ENCODE data around the gene CDC42BPG.

DNA sequence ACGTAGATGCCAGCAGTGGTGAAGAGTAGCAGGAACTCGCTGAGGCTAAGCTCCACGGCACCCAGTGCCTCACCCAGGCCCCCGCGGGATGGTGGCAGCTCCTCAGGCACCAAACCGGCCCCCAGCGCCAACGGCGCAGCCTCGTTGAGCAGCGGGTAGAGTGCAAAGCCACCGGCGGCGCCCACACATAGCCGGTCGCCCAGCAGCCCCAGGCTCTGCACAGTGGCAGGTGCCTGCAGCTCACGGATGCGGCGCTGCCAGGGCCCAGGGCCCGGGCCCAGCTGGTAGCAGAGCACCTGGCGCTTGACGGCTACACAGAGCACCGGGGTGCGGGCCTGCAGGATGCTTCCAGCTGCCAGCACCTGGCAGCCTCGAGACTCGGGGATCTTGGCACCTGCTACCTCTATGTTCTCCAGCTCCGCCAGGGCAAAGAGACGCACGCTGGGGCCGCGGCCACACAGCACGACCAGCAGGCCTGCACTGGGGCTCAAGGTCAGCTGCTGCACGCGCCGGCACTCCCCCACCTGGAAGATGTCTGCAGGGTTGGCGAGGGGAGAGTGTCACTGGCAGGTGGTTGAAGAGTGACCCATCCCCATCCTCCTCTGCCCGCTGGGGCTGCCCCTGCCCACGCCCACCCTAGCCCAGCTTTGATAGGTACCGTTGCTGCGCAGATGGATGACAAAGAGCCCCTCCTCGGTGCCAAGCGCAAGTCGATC, 14.8 kb downstream of the CDC42BPG start:
- TF ChIP-seq, protein P1, sequence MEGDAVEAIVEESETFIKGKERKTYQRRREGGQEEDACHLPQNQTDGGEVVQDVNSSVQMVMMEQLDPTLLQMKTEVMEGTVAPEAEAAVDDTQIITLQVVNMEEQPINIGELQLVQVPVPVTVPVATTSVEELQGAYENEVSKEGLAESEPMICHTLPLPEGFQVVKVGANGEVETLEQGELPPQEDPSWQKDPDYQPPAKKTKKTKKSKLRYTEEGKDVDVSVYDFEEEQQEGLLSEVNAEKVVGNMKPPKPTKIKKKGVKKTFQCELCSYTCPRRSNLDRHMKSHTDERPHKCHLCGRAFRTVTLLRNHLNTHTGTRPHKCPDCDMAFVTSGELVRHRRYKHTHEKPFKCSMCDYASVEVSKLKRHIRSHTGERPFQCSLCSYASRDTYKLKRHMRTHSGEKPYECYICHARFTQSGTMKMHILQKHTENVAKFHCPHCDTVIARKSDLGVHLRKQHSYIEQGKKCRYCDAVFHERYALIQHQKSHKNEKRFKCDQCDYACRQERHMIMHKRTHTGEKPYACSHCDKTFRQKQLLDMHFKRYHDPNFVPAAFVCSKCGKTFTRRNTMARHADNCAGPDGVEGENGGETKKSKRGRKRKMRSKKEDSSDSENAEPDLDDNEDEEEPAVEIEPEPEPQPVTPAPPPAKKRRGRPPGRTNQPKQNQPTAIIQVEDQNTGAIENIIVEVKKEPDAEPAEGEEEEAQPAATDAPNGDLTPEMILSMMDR (conservative IDR thresholded peaks at IDR 0.05 in 1 of 2, IDR thresholded peaks at IDR 0.05 in 1 of 2; ENCODE audit: extremely low read depth in 1 of 2, insufficient read depth in 1 of 2, low read depth in 1 of 2, low read length in 2 of 2): no peak
- no peak for TF ChIP-seq EZH2 (IDR thresholded peaks at IDR 0.05; ENCODE audit: borderline replicate concordance, low read length)
